Upper lobe of left lung (tissue), 6 donors: ENCODE measurements around the gene MYL12B. TPM values are rescaled to one million over a fixed set of nuclear protein-coding genes. Genes with fewer than 3 reads are reported as not detected.

Experiments used
- ATAC-seq, 2 donors: fragments of 200-7000 bp; cut with Tn5 transposase; one replicate each; pipeline ENCODE4 v1.9.1; 2022; ENCODE audit warnings: mild to moderate bottlenecking in 2 of 2, moderate library complexity in 2 of 2; ENCODE audit not compliant: low FRiP score in 2 of 2
- DNase-seq, 2 donors: peaks; one replicate each; pipeline ENCODE4 v3.0.0-alpha.2; 2019 to 2020
- H3K27ac ChIP-seq, 4 donors: fragments of 200-600 bp; sonication (generic); one replicate each; pipeline ENCODE4 v1.5.1; 2016 to 2019
- H3K27me3 ChIP-seq, 4 donors: fragments of 200-600 bp; sonication (generic); one replicate each; pipeline ENCODE4 v1.5.1; 2017 to 2019
- H3K36me3 ChIP-seq, 4 donors: fragments of 200-600 bp; sonication (generic); one replicate each; pipeline ENCODE4 v1.5.1; 2016 to 2019
- H3K4me1 ChIP-seq, 4 donors: fragments of 200-600 bp; sonication (generic); one replicate each; pipeline ENCODE4 v1.5.1; 2018 to 2019
- H3K4me3 ChIP-seq, 4 donors: fragments of 200-600 bp; sonication (generic); one replicate each; pipeline ENCODE4 v1.5.1; 2017 to 2019; ENCODE audit warnings: mild to moderate bottlenecking in 2 of 4, moderate library complexity in 1 of 4
- H3K9me3 ChIP-seq, 4 donors: fragments of 200-600 bp; sonication (generic); one replicate each; pipeline ENCODE4 v1.5.1; 2018 to 2019
- EP300 ChIP-seq, 4 donors: sonication (generic); formaldehyde crosslinking; IDR thresholded peaks; one replicate each; pipeline ENCODE4 v1.5.1; 2017; ENCODE audit warnings: antibody characterized with exemption in 4 of 4, control low read depth in 2 of 4
- POLR2A ChIP-seq, 4 donors: fragments of 450-650 bp; IDR thresholded peaks; one replicate each; pipeline ENCODE4 v1.5.1; 2016 to 2017; ENCODE audit warnings: antibody characterized with exemption in 4 of 4, mild to moderate bottlenecking in 2 of 4
- POLR2AphosphoS5 ChIP-seq, 2 donors: sonication (generic); formaldehyde crosslinking; IDR thresholded peaks; one replicate each; pipeline ENCODE4 v1.5.1; 2017; ENCODE audit warnings: antibody characterized with exemption in 2 of 2
- WGBS, 2 donors: methylation state at CpG; one replicate each; pipeline ENCODE4 v1.1.5; 2017 to 2018; 5-methylcytosine and 5-hydroxymethylcytosine counted together
- total RNA-seq, 6 donors: library from RNA; depleted of rRNA in 4 of 6; stranded (reverse); fragments of >200 nt in 4 of 6; gene quantifications; one replicate each; pipeline versions ENCODE4 v1.1.0 to v1.2.1, GENCODE V29; 2016 to 2021
- TF ChIP-seq, protein P1 (sequence below), 6 experiments: fragments of 450-650 bp in 4 of 6; fragments of 200-600 bp in 2 of 6; sonication (generic) in 2 of 6; IDR thresholded peaks; one replicate each; pipeline ENCODE4 v1.5.1; 2016 to 2019; ENCODE audit warnings: antibody characterized with exemption in 6 of 6
- donor health status: DM: no; HTN: no; CAD: no; lungs with moderate emphysema.
- donor health status: DM: no; HTN: yes; CAD: no; lungs with severe emphysema.

The MYL12B gene
- total RNA-seq, 6 donors from 2014 or later: 93.2 to 451 (median 361) TPM

DNA sequence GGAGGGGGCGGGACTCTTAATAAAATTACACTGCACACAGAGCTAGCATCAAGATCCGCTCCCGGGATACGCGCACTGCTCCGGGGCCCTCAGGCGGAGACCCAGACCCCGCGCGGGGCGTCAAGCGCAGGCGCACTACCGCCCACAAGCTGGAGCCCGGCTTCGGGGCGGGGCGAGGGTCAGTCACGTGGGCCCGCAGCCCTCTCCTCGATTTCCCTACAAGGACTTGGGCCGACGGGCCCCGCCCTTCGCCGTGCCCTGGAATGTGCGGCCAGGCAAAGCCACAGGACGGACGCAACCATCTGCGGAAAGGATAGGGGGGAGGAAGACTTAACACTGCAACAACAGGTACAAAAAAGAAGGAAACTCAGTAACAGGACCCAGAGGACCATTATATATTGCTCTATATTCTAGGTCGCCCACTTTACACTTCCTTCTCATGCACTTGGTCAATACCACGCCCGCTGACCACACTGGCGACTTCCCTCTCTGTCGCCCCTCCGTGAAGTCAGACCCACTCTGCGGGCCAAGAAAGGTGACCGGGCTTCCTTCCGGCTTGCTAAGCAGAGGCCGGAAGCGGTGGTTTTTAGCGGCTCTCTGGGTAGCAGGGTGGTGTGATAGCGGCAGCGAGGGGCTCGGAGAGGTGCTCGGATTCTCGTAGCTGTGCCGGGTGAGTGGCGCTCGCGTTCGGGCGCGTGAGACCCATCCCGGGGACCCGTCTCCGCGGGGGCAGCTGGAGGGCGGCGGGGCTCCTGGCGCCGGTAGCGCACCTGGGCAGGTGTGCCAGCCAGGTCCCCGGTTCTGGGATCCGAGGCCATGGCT, 14.5 kb upstream of the MYL12B start, which contains the start of gene MYL12A:
TSS of gene MYL12A (plus strand) at position 562 of the 822 bp plus-strand sequence. CDS start 5,447 bp downstream, outside the sequence.
- peak within 1 kb of the TSS; percentile 97 to 100 (median 100) for H3K27ac ChIP-seq
- H3K9me3 ChIP-seq: no peaks in the 10 kb centered on the region
- ATAC-seq: peak; percentile 95 to 96
- H3K4me1 ChIP-seq: peaks cover 36 to 53% (median 41%) of the 10 kb centered on the region in 4 donors
- H3K27me3 ChIP-seq: no peaks in the 10 kb centered on the region
- TF ChIP-seq, protein P1, sequence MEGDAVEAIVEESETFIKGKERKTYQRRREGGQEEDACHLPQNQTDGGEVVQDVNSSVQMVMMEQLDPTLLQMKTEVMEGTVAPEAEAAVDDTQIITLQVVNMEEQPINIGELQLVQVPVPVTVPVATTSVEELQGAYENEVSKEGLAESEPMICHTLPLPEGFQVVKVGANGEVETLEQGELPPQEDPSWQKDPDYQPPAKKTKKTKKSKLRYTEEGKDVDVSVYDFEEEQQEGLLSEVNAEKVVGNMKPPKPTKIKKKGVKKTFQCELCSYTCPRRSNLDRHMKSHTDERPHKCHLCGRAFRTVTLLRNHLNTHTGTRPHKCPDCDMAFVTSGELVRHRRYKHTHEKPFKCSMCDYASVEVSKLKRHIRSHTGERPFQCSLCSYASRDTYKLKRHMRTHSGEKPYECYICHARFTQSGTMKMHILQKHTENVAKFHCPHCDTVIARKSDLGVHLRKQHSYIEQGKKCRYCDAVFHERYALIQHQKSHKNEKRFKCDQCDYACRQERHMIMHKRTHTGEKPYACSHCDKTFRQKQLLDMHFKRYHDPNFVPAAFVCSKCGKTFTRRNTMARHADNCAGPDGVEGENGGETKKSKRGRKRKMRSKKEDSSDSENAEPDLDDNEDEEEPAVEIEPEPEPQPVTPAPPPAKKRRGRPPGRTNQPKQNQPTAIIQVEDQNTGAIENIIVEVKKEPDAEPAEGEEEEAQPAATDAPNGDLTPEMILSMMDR (IDR thresholded peaks at IDR 0.05): peak in 3 of 6 experiments; percentile 17 to 29 (median 23)
- TF ChIP-seq POLR2A (IDR thresholded peaks at IDR 0.05): peak in 3 of 4 donors; percentile 85 to 99 (median 92)
- TF ChIP-seq EP300 (IDR thresholded peaks at IDR 0.05): peak in 2 of 4 donors; percentile 20 to 63
- TF ChIP-seq POLR2AphosphoS5 (IDR thresholded peaks at IDR 0.05): peak; percentile 95 to 96
- peak; percentile 99 to 100 for DNase-seq
- WGBS, 2 donors: 0% methylated on average over 32 to 35 of the region's 65 CpGs
- H3K4me3 ChIP-seq: peak within 1 kb of the TSS; percentile 73 to 97 (median 90)
- peaks cover 0 to 15% (median 0%) of the 10 kb centered on the region in 4 donors for H3K36me3 ChIP-seq

DNA sequence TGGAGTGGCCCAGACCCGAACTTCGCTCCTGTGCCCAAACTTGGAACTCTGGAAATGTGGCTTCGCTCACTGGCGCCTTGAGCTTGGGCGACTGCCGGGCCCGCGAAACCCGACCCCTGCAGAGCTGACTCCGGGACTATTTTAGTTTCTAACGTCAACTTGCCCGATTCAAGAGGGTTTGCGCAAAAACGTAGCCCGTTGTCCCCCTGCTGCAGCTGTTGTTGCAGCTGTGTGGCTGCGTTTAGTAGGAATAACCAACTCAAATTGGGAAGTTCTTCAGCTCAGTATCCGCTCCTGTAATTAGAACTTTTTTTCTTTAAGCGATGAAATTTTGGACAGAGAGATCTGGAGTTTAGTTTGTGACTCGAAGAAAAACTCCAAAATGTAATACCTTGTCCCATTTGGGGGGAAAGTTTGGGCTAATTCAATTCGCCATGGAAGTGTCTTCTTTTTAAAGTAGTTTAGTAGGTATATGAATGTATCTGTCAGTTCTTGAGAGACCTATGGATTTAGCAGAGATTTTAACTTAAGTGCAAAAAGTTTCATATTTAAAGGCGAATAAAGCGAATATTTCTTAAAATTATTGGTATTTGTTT, 13.8 kb upstream of the MYL12B start:
- TF ChIP-seq, protein P1 (IDR thresholded peaks at IDR 0.05): no peak
- no peak for TF ChIP-seq POLR2AphosphoS5 (IDR thresholded peaks at IDR 0.05)
- TF ChIP-seq EP300 (IDR thresholded peaks at IDR 0.05): no peak
- no peak for TF ChIP-seq POLR2A (IDR thresholded peaks at IDR 0.05)
- WGBS, 2 donors: 0% methylated on average over 19 of the region's 22 CpGs
- Histone ChIP-seq H3K4me3 (peak overlapping the region; percentile 73 to 97 (median 90)), H3K9me3 (no peaks in the 10 kb centered on the region), H3K4me1 (peaks cover 41 to 58% (median 46%) of the 10 kb centered on the region in 4 donors), H3K27me3 (no peaks in the 10 kb centered on the region), H3K27ac (peak overlapping the region; percentile 97 to 100 (median 100)), H3K36me3 (peaks cover 0 to 18% (median under 1%) of the 10 kb centered on the region in 4 donors)
- ATAC-seq (peak in 1 of 2 donors; percentile 1), DNase-seq (no peak)

DNA sequence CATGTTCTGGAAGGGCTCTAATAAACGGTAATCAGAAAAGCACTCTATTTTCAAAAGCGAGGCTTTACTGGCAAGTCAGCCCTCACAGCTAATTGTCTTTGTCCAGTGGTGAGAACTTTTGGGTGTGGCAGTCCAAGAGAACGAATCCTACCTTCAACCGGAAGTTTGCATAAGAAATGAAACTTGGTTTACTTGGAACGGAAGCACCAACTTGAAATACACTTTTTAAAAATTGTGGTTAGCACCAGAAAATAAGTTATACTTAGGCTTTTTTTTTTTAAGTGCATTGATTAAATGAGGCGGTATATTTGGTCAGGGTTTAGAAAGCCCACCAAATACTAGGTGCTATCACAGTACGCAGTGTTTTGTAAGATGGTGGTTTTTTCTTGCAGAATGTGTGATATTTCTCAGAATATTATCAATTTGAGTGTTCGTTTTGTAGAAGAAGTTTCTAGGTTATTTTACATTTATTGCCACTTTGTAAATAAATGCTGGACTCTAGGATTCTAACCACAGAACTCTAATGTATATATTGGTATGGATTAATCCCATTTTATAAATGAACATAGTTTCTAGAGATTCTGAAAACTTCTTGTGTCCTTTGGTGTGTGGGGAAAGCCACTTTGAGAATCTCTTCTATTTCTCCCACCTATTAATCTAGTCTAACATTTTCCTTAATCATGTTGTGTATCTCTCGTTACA, 13.1 kb upstream of the MYL12B start:
- TF ChIP-seq POLR2A (IDR thresholded peaks at IDR 0.05) (peak in 1 of 4 donors; percentile 48), EP300 (IDR thresholded peaks at IDR 0.05) (peak in 2 of 4 donors; percentile 14 to 66), POLR2AphosphoS5 (IDR thresholded peaks at IDR 0.05) (peak; percentile 16 to 52)
- TF ChIP-seq, protein P1 (IDR thresholded peaks at IDR 0.05): no peak
- peaks cover 44 to 65% (median 51%) of the 10 kb centered on the region in 4 donors for H3K4me1 ChIP-seq
- peak overlapping the region; percentile 73 to 97 (median 90) for H3K4me3 ChIP-seq
- H3K9me3 ChIP-seq: no peaks in the 10 kb centered on the region
- H3K36me3 ChIP-seq: peaks cover 2 to 24% (median 6%) of the 10 kb centered on the region in 4 donors
- ATAC-seq (no peak), DNase-seq (peak in 1 of 2 donors; percentile 50)
- no peaks in the 10 kb centered on the region for H3K27me3 ChIP-seq
- WGBS, 2 donors: 7% methylated on average over 9 of the region's 9 CpGs
- peak overlapping the region; percentile 97 to 100 (median 100) for H3K27ac ChIP-seq

DNA sequence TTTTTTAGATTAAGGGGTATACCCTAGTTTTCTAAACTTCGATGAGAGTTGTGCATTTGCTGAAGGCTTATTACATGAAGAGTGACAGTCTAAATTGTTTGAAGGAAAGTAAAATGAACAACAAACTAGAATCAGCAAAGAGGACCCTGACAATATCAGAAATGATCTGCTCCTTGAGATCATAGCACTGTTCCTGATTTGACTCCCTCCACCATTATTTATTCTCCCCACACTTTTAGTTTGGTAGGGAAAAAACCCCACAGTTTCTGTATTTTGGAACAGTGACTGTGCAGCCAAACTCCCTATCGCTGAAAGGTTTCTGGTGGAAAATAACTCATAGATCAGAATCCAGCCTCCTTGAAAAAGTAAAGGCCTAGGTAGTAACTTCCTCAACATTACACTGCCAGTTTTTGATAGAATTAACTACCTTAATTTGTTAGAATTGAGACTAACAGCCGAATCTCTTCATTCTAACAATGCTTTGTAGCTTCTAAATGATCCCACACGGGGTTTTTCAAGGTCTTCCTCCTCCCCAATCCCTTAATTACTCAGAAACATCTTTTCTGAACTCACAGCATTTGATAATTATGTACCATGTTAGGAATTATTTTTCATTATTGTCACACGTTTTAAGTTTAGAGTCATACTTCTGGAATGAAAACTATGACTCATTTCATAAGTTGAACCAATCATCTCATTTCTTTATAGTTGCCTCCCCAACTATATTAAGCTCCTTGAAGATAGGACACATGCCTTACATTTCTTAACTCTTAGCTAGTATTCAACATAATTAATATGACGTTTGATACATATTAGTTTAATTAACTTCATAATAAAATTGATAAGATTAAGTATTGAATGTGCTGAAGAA, 11.5 kb upstream of the MYL12B start:
- no peaks in the 10 kb centered on the region for H3K9me3 ChIP-seq
- H3K36me3 ChIP-seq: peaks cover 16 to 41% (median 22%) of the 10 kb centered on the region in 4 donors
- TF ChIP-seq, protein P1 (IDR thresholded peaks at IDR 0.05): no peak
- TF ChIP-seq EP300 (IDR thresholded peaks at IDR 0.05) (no peak), POLR2AphosphoS5 (IDR thresholded peaks at IDR 0.05) (no peak), POLR2A (IDR thresholded peaks at IDR 0.05) (no peak)
- ATAC-seq (no peak), DNase-seq (no peak)
- peak overlapping the region; percentile 97 to 100 (median 100) for H3K27ac ChIP-seq
- WGBS, 2 donors: 31 to 36% methylated on average over 6 of the region's 6 CpGs
- peak overlapping the region in 2 of 4 donors; percentile 73 to 84 for H3K4me3 ChIP-seq
- peaks cover 43 to 77% (median 51%) of the 10 kb centered on the region in 4 donors for H3K4me1 ChIP-seq
- no peaks in the 10 kb centered on the region for H3K27me3 ChIP-seq
